Transverse colon (tissue), 4 donors: ENCODE results near the gene SLIT1. TPM values are rescaled to one million over a fixed set of nuclear protein-coding genes. Genes with fewer than 3 reads are reported as not detected.

Experiments
- DNase-seq: peaks from one replicate; pipeline ENCODE4 v3.0.0-alpha.2; 2019
- H3K27ac ChIP-seq, 4 donors: fragments of 200-600 bp; sonication (generic); 2 replicates each; pipeline ENCODE4 v1.5.1; 2016 to 2018; ENCODE audit warnings: inconsistent platforms in 4 of 4
- H3K27me3 ChIP-seq: fragments of 200-600 bp; sonication (generic); 2 replicates; pipeline ENCODE4 v1.5.1; 2017; ENCODE audit warnings: inconsistent platforms
- H3K36me3 ChIP-seq, 4 donors: fragments of 200-600 bp; sonication (generic); 2 replicates each; pipeline ENCODE4 v1.5.1; 2017 to 2019; ENCODE audit warnings: inconsistent platforms in 4 of 4
- H3K4me1 ChIP-seq, 4 donors: fragments of 200-600 bp; sonication (generic); 2 replicates each; pipeline ENCODE4 v1.5.1; 2017 to 2020; ENCODE audit warnings: inconsistent platforms in 4 of 4
- H3K4me3 ChIP-seq, 4 donors: fragments of 200-600 bp; sonication (generic); 1 replicate in 1 of 4; 2 replicates in 3 of 4; pipeline versions ENCODE4 v1.5.1 to v1.6.1; 2017 to 2019; ENCODE audit warnings: inconsistent platforms in 4 of 4
- H3K9me3 ChIP-seq, 2 donors: fragments of 200-600 bp; sonication (generic); 2 replicates each; pipeline ENCODE4 v1.5.1; 2017 to 2019; ENCODE audit warnings: inconsistent platforms in 2 of 2
- EP300 ChIP-seq: sonication (generic); formaldehyde crosslinking; IDR thresholded peaks from one replicate; pipeline ENCODE4 v1.6.1; 2017; ENCODE audit warnings: antibody characterized with exemption, low read depth
- POLR2A ChIP-seq: fragments of 450-650 bp; IDR thresholded peaks from one replicate; pipeline ENCODE4 v1.6.1; 2016; ENCODE audit warnings: antibody characterized with exemption, mild to moderate bottlenecking, moderate library complexity
- POLR2AphosphoS5 ChIP-seq, 3 donors: sonication (generic); formaldehyde crosslinking; IDR thresholded peaks; one replicate each; pipeline ENCODE4 v1.6.1; 2016; ENCODE audit warnings: antibody characterized with exemption in 3 of 3
- WGBS, 2 donors: methylation state at CpG; one replicate each; pipeline ENCODE4 v1.1.5; 2018; ENCODE audit warnings: low coverage in 1 of 2; 5-methylcytosine and 5-hydroxymethylcytosine counted together
- in situ Hi-C, 4 donors: fragments of 200-750 bp; cut with MboI; loops; one replicate each; pipeline versions ENCODE4 v1.15.0 to v1.15.1; 2017; ENCODE audit warnings: low sequenced_read_pairs in 3 of 4, low pct_ligation_motif_present in 1 of 4, low pct_unique_long_range_greater_than_20kb in 1 of 4
- intact Hi-C: fragments of 100-400 bp; cut with DNase I; formaldehyde crosslinking; loops from one replicate; pipeline ENCODE4 v1.15.1; 2023; ENCODE audit warnings: low total_unique reads
- total RNA-seq, 4 donors: library from RNA; depleted of rRNA; stranded (reverse); fragments of >200 nt; gene quantifications; one replicate each; pipeline ENCODE4 v1.1.0, GENCODE V29; 2016
- TF ChIP-seq, protein P1 (sequence below), 5 experiments: fragments of 200-600 bp in 3 of 5; fragments of 450-650 bp in 2 of 5; sonication (generic) in 3 of 5; IDR thresholded peaks; 1 replicate in 2 of 5; 2 replicates in 3 of 5; pipeline ENCODE4 v1.5.1; 2016 to 2017; ENCODE audit warnings: antibody characterized with exemption in 5 of 5, inconsistent platforms in 3 of 5, mild to moderate bottlenecking in 2 of 5, moderate library complexity in 1 of 5

SLIT1 gene
- total RNA-seq, 4 donors from 2014 or later = 0.27 to 1.9 (median 0.32) TPM; not detected in 1

DNA sequence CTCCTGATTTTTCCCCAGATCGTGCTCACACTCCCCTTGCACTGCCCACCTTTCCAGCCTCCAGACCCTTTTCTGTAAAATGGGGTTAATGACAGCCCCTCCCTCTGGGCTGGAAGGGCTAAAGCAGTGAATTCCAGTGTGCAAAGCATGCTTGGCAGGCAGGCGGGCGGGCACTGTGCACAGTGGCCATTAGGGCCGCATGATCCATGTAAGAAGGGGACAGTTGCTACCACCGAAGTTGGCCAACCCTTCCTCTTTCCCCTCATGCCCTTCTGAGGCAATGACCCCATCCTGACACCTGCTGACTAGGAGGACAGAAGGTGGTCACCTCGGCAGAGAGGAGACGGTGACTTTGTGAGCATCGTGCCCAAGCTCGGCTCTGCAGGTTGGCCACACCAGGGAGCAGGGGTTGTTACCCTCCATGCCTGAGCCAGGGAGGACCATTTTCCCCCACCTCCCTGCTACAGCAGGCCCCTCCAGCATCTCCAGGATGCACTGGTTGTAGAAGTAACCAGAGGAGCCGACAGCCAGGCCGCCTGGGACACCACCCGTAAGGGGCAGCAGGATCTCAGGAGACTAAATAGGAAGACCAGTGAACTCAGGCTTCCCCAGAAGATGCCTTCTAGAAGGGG lies 166.4 kb downstream of the SLIT1 start:
- H3K9me3 ChIP-seq = no peaks in the 10 kb centered on the region
- H3K4me3 ChIP-seq = no peak overlapping the region
- in situ Hi-C loops (loop anchor here in 1 of 4 donors (25.0 kb wide), 1 partner anchor 382 kb away; no protein-coding TSS in a partner anchor), intact Hi-C loops (no loop called here)
- no peak overlapping the region for H3K27ac ChIP-seq
- H3K4me1 ChIP-seq = peaks cover 12 to 19% (median 14%) of the 10 kb centered on the region in 4 donors
- 95% methylated on average over 12 of the region's 12 CpGs; no CpG with 5 or more reads in 1 of the 2 donors for WGBS, 2 donors
- no peaks in the 10 kb centered on the region for H3K27me3 ChIP-seq
- TF ChIP-seq POLR2AphosphoS5 (IDR thresholded peaks at IDR 0.05) (no peak), POLR2A (no peak)
- TF ChIP-seq, protein P1, sequence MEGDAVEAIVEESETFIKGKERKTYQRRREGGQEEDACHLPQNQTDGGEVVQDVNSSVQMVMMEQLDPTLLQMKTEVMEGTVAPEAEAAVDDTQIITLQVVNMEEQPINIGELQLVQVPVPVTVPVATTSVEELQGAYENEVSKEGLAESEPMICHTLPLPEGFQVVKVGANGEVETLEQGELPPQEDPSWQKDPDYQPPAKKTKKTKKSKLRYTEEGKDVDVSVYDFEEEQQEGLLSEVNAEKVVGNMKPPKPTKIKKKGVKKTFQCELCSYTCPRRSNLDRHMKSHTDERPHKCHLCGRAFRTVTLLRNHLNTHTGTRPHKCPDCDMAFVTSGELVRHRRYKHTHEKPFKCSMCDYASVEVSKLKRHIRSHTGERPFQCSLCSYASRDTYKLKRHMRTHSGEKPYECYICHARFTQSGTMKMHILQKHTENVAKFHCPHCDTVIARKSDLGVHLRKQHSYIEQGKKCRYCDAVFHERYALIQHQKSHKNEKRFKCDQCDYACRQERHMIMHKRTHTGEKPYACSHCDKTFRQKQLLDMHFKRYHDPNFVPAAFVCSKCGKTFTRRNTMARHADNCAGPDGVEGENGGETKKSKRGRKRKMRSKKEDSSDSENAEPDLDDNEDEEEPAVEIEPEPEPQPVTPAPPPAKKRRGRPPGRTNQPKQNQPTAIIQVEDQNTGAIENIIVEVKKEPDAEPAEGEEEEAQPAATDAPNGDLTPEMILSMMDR (IDR thresholded peaks at IDR 0.05) = no peak
- DNase-seq = no peak
- H3K36me3 ChIP-seq = no peaks in the 10 kb centered on the region

DNA sequence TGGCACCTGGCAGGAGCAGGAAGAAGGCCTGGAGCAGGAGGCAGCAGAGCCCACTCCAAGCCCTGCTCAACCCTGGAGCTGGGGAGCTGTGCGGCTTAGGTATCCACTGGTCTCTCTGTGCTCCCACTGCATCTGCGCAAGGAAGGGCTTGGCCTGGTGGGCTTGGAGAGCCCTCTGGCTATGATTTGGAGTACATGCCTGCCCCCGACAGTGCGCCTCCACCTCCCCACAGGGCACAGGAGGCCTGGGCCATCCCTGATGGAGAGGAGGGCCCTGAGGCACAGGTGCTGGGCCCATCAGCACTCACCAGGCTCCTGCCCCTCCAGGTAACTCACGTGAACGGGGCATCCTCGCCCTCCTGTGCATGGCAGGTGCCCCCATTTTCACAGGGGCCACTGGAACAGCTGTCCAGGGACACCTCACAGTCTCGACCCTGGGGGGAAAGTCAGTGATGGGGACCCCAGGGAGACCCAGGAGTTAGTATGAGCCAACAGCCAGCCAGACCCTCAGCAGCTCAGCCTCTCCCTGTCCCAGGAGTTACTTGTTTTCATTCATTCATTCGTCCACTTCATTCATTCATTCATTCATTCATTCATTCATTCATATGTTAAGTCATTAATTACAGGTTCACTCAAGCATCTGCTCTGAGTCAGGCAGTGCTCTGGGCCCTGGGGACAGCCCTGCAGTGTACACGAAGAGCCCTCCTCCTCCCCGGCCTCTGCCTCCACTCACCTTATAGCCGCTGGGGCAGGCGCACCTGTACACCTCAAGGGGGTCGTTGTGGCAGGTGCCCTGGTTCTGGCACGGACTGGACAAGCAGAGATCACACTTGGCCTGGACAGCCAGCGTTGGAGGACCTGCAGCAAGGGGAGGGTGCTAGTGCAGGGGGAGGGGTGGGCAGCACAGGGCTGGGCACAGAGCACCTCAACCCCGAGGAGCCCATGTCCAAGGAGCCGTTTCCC lies 167.2 kb downstream of the SLIT1 start:
- TF ChIP-seq POLR2AphosphoS5 (IDR thresholded peaks at IDR 0.05) = no peak
- TF ChIP-seq, protein P1 (IDR thresholded peaks at IDR 0.05) = no peak
- no peak for TF ChIP-seq POLR2A
- TF ChIP-seq EP300 = no peak
- in situ Hi-C loops (loop anchor here in 1 of 4 donors (25.0 kb wide), 1 partner anchor 381 kb away; no protein-coding TSS in a partner anchor), intact Hi-C loops (no loop called here)
- no peaks in the 10 kb centered on the region for H3K27me3 ChIP-seq
- no peak overlapping the region for H3K4me3 ChIP-seq
- WGBS, 2 donors = 90% methylated on average over 15 of the region's 18 CpGs; no CpG with 5 or more reads in 1 of the 2 donors
- no peak overlapping the region for H3K27ac ChIP-seq
- H3K9me3 ChIP-seq = no peaks in the 10 kb centered on the region
- H3K36me3 ChIP-seq = no peaks in the 10 kb centered on the region
- DNase-seq = no peak
- peaks cover 8 to 12% (median 9%) of the 10 kb centered on the region in 4 donors for H3K4me1 ChIP-seq

DNA sequence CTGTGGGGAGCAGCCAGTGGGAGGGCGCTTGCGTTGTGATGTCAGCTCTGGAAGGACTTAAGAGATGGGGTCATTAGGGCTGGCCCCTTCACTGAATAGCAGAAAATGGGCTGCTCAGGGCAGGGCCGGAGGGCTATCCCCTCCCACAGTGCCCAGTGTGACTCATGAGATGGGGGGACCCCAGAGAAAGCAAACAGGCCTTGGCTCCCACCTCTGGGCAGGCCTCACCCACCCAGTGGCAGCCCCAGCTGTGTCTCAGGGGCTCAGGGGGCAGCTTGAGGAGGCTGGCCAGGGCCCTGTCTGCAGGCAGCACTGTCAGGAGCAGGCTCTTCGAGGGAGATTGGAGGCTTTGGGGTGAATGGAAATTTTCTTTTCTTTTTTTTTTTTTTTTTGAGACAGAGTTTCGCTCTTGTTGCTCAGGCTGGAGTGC lies 168.3 kb downstream of the SLIT1 start:
- 76 to 80% methylated on average over 2 to 5 of the region's 5 CpGs for WGBS, 2 donors
- no peak for DNase-seq
- intact Hi-C loops (no loop called here), in situ Hi-C loops (loop anchor here in 1 of 4 donors (25.0 kb wide), 1 partner anchor 380 kb away; no protein-coding TSS in a partner anchor)
- Histone ChIP-seq H3K36me3 (no peaks in the 10 kb centered on the region), H3K4me1 (peaks cover 8 to 12% (median 9%) of the 10 kb centered on the region in 4 donors), H3K9me3 (no peaks in the 10 kb centered on the region), H3K27me3 (no peaks in the 10 kb centered on the region), H3K27ac (no peak overlapping the region), H3K4me3 (no peak overlapping the region)
- TF ChIP-seq, protein P1 (IDR thresholded peaks at IDR 0.05) = no peak
- TF ChIP-seq POLR2AphosphoS5 (IDR thresholded peaks at IDR 0.05) (no peak), EP300 (no peak), POLR2A (no peak)
